ENCODE results near the gene CPM.

CPM gene

DNA sequence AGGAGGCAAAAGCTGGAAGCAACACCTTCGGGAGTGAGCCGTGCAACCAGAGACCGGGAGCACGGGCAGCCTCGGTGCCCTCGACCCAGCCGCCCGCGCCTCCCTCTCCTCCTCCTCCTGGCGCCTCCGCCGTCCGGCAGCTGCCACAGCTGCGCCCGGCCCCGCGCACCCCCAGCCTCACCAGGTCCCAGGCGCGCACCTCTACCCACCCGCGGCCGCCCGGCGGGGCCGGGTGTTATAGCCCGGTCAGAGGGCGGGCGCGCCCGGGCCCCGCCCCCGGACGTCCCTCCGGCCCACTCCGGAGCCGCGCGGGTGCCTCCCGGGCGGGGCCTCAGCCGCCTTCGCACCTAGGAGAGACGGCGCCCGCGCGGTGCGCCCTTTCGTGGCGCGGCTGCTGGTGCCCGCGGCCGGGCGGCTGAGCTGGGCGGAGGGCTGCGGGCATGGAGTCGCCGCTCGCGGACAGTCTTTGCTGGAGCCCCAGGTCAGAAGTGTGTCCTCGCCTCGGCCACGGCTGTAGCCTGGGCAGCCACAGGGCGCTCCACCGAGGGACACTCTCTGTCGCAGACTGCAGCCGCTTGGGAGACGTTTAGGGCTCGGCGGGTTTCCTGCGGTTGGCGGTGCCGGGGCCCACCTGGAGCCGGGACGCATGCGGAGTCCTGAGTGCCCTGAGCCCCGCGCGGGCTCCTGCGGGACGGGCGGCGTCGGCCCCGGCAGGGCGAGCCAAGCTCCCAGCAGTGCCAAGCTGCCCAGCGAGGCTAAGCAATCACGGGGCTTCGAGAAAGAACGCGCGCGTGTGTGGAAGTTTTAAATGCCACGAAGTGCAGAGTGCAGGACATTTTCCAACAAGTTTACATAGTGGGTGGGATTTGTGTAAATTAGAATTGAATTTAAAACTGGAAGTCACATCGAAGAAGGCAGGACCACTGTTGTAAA, at the start of gene CPM:
Gene CPM (minus strand): TSS at position 211 of the 933 bp plus-strand sequence. CDS start 334 bp downstream, outside the sequence.
- peak; percentile 93 for DNase-seq (ENCODE audit: low spot score)

GRCh38 chr12:68981516-68981915, 48.5 kb upstream of the CPM start:
- DNase-seq (ENCODE audit: low spot score): peak; percentile 38

DNA sequence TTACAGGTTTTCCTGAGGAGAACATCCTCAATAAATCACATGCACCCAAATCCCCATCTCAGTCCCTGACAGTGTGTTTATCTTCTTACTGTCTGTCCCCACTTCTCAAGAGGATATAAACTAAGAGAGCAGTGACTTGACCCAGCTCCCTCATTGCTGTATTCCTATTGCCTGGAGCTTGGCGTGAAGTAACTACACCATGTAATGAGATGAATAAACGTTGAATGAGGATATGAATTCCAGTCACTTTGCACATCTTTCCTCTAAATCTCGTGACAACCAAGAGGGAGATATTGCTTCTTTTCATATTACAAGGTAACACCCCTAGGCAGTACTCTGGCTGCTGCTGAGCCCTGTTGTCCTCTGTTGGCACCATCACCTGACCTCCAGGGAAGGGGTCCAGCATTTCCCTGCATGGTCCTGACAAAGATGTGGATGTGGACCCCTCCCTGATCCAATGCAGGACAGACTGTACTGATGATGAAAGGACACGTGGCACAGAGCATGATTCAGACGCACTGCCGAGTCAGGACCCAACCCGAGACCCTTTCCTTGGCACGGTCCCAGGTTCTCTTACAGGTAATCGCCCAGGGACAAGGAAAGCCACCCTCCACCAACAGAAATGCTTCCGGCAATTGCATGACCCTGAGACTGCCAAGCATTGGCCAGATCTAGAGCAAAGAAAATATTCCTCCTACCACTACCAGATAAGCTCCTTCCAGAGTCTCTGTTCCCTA, 47.7 kb upstream of the CPM start:
- DNase-seq (ENCODE audit: low spot score): no peak

GRCh38 chr12:68978678-68979077, 45.7 kb upstream of the CPM start:
- no peak for DNase-seq (ENCODE audit: low spot score)

DNA sequence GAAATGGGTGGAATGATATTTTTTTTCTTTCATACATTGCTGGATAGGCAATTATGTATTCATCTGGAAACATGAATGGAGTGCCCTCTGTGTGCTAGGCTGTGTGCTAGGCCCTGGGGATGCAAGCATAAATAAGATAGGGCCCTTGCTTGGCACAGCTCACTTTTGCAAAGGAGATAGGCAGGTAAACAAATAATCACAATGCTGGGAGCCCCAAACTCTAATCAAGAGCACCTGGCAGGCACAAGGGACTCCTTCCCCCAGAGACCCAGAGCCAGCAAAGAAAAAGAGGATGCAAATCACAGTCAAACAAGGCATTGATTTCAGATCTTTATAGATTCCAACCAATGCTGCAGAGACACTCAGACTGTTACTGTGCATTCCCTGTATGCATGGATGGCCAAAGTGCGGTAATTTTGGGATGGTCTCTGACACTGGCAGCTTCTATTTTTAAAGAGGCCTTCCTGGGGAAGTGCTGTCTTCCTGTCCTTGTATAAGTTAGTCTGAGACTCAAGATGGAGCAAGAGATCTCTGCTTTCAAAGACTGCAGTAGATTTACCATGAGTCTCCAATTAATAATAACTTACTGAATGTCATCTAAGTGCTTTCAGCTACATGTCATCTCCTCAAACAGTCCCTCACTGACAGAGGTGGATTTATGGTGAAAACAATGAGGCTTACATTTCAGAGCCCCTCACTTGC, 45.1 kb upstream of the CPM start:
- no peak for DNase-seq (ENCODE audit: low spot score)

GRCh38 chr12:68977335-68977734, 44.4 kb upstream of the CPM start:
- no peak for DNase-seq (ENCODE audit: low spot score)

- no peak for DNase-seq (ENCODE audit: low spot score)
Observed at GRCh38 chr12:68976395-68976841, 43.4 kb upstream of the CPM start.

GRCh38 chr12:68975811-68976210, 42.8 kb upstream of the CPM start:
- DNase-seq (ENCODE audit: low spot score): no peak

DNA sequence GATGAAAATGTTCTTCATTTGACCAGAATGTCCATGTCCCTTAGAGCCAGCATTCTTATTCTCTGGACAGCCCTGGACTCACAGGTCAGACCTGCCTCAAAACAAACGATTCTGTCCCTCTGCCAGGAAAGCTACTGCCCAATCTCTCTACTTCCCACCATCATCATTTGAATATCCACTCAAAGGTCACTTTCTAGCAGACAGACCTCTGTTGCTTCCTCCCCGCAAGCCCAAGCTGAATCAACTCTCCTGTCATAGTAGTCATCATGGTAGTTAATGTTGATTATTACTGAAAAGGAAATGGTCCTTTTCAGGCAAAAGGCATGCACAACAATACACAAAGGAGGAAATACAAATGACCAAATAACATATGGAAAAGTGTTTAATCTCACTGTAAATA, 39.6 kb upstream of the CPM start:
- DNase-seq (ENCODE audit: low spot score): no peak

DNA sequence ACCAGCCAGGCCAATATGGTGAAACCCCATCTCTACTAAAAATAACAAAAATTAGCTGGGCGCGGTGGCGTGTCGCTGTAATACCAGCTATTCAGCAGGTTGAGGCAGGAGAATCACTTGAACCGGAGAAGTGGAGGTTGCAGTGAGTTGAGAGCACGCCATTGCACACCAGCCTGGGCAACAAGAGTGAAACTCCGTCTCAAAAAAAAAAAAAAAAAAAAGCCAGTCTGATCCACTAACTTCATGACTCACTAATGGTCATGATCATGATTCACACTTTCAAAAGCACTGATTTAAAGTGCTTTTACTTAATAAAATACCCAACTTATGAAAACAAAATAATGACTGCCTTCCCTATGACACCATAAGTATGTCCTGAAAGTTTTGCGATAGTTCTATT, 38.4 kb upstream of the CPM start:
- DNase-seq (ENCODE audit: low spot score): peak; percentile 71

DNA sequence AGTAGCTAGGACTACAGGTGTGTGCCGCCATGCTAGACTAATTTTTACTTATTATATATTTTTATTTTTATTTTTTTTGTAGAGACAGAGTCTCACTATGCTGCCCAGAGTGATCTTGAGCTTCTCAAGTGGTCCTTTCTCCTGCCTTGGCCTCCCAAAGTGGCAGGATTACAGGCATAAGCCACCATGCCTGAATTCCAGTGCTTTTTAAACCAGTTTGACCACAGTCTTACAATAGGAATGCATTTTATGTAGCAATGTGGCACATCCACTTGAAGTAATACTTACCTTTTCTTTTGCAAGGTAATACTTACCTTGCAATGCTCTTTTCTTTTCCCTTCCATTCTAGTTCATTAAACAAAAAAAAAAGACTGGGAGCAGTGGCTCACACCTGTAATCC, 38.0 kb upstream of the CPM start:
- no peak for DNase-seq (ENCODE audit: low spot score)

DNA sequence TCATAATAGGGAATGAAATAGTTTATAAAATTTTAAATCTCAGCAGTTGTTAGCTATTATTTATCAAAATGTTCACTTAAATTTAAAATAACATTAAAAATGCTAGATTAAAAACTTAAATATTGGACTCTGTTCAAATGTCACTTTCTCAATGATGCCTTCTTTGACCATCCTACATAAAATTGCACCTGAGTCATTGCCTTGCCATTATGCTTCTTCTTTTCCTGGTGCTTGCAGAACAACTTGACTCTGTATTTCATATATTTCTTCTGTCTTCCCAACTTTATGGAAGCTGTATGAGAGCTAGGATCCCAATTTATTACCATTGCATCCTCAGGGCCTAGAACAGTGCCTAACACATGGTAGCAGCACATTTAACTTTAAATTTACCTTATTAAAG, 37.3 kb upstream of the CPM start:
- DNase-seq (ENCODE audit: low spot score): no peak

GRCh38 chr12:68967046-68967445, 34.1 kb upstream of the CPM start:
- DNase-seq (ENCODE audit: low spot score): no peak

GRCh38 chr12:68963856-68964745, 31.1 kb upstream of the CPM start:
- no peak for DNase-seq (ENCODE audit: low spot score)

GRCh38 chr12:68962877-68963855, 30.2 kb upstream of the CPM start:
- peak; percentile 24 for DNase-seq (ENCODE audit: low spot score)

DNA sequence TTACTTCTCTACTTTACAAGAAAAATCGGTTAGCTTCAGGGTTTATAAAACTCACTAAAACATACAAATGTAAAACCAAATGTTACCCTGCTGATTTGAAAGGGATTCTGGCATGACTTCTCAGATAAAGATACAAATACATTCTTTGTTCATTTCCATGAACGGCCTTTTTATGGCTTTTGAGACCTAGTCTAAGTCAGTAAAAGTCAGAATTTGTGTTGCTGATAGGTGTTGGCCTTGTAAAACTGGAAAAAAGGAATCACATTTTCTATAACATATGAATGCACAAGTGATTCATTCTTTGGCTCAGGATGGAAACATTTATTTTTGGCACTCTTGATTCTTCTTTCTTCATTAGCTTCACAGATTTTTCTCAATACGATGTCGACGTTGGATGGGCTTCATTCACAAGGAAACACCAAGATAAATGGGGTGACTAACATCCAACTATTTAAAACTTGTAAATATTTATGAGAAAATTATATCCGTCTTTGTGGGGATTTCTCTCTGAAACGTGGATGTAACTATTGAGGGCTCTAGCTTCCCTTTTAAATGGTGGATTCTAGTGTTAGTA, 27.0 kb upstream of the CPM start:
- no peak for DNase-seq (ENCODE audit: low spot score)

GRCh38 chr12:68959143-68959858, 26.3 kb upstream of the CPM start:
- no peak for DNase-seq (ENCODE audit: low spot score)

DNA sequence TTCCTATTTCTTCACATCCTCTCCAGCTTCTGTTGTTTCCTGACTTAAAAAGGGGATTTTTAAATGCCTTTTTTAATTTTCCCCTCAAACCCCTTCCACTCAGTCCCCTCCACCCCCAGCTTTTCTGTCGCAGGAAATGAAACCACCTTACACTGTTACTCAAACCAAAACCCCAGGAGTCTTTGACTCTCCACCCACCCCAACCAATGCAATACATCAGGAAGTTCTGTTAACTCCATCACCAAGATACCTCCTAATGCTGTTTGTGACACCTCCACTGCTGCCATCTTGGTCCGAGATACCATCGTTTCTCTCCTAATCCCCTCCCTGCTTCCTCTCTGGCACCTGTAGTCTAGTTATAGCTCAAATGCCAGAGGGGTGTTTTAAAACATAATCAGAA, 25.4 kb upstream of the CPM start:
- no peak for DNase-seq (ENCODE audit: low spot score)

DNA sequence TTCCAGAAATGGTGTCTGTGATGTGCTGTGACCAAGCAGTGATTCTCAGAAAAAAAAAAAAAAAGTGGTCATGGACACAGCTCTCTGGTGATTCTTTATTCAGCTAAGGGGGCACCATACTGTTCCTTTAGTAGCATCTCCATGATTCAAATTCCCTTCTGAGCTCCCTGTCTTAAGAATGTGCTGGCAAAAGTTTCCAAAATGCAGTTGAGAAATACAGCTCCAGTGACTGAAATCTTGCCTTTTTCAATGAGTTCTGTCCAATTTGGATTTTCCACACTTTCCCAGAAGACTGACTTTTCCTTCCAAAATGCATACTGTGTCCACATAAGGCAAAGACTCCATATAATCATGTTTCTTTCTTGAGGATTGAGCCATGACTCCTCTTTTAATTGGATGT, 24.3 kb upstream of the CPM start:
- DNase-seq (ENCODE audit: low spot score): peak; percentile 23

Measured in GM03348 (cell line).